ENCODE data around the gene KDM5A.

GRCh38 chr12:237026-237815 is 151.9 kb downstream of the KDM5A start:
- TF ChIP-seq GATA2 (IDR thresholded peaks at IDR 0.05; ENCODE audit: low read depth, low read length) = no peak
- no peak for TF ChIP-seq GATA3 (IDR thresholded peaks at IDR 0.05; ENCODE audit: low read depth, low read length)
